MCF 10A (cell line): Measurements from ENCODE around the gene NID1. TPM values are rescaled to one million over a fixed set of nuclear protein-coding genes. Genes with fewer than 3 reads are reported as not detected.

Source experiments
- BruUV-seq: library from RNA; stranded (reverse); fragments of 400-500 nt; replicated peaks from 2 replicates; lab custom pipeline; 2021; lab: Mats Ljungman, UMichigan
- CTCF ChIA-PET: fragments of 300-600 bp; sonication (Branson Sonifier 250); formaldehyde crosslinking; extraction: SDS; loops from one replicate; lab custom pipeline; 2021; ENCODE audit warnings: antibody characterized with exemption, inconsistent platforms; lab: Yijun Ruan, JAX
- POLR2A ChIA-PET: fragments of 300-600, 350-650 bp; sonication (Branson Sonifier 250); formaldehyde crosslinking; extraction: SDS; loops from one replicate; lab custom pipeline; 2020; ENCODE audit warnings: antibody characterized with exemption, inconsistent platforms; lab: Yijun Ruan, JAX
- DNase-seq: peaks from one replicate; pipeline ENCODE4 v3.0.0-alpha.2; 2018; ENCODE audit not compliant: unreplicated experiment
- H3K27ac Mint-ChIP-seq: one replicate; pipeline ENCODE4 v1.8.0; 2022; ENCODE audit warnings: mild to moderate bottlenecking, low read depth, mixed read lengths; ENCODE audit not compliant: unreplicated experiment
- H3K27me3 Mint-ChIP-seq: one replicate; pipeline ENCODE4 v1.8.0; 2022; ENCODE audit warnings: mixed read lengths; ENCODE audit not compliant: insufficient read depth, unreplicated experiment
- H3K36me3 Mint-ChIP-seq: one replicate; pipeline ENCODE4 v1.8.0; 2022; ENCODE audit warnings: mild to moderate bottlenecking, moderate library complexity, mixed read lengths; ENCODE audit not compliant: insufficient read depth, unreplicated experiment
- H3K4me1 Mint-ChIP-seq: one replicate; pipeline ENCODE4 v1.8.0; 2022; ENCODE audit warnings: mixed read lengths; ENCODE audit not compliant: insufficient read depth, unreplicated experiment
- H3K4me3 Mint-ChIP-seq: one replicate; pipeline ENCODE4 v1.8.0; 2022; ENCODE audit warnings: mild to moderate bottlenecking, moderate library complexity, mixed read lengths; ENCODE audit not compliant: unreplicated experiment
- H3K9me3 Mint-ChIP-seq: one replicate; pipeline ENCODE4 v1.8.0; 2022; ENCODE audit warnings: mixed read lengths; ENCODE audit not compliant: unreplicated experiment
- intact Hi-C: fragments of 100-400 bp; cut with micrococcal nuclease; formaldehyde crosslinking; loops from 2 replicates; pipeline ENCODE4 v1.14.1; 2022
- total RNA-seq: library from RNA; stranded (reverse); gene quantifications from 2 replicates; pipeline ENCODE4 v1.2.3, GENCODE V29; 2022
- TF ChIP-seq, protein P1 (sequence below): fragments of 200-600 bp; IDR thresholded peaks from one replicate; pipeline ENCODE4 v1.8.0; 2022; ENCODE audit warnings: antibody characterized with exemption, mild to moderate bottlenecking; ENCODE audit not compliant: unreplicated experiment

The NID1 gene
- total RNA-seq, 1 experiment from 2014 or later, result 0.16 TPM

DNA sequence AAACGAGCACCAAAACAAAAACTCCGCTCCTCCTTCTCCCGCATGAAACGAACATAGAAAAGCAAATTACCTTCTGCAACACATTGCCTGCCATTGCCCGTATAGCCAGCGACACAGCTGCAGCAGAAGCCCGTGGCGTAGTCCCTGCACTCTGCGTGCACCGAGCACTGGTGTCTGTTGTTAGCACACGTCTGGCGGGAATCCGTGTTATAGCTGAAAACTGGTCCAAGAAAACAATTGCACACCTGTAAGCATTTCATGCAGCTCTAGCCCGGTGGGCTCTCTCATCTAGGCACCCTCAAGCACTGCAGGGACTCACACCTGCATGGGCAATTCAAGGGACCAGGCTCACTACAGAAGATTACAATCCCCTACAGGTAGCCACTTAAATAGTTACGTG lies 26.9 kb downstream of the NID1 start:
- Mint-ChIP-seq H3K27ac (no peak overlapping the region), H3K9me3 (peaks cover 8% of the 10 kb centered on the region), H3K4me3 (no peak overlapping the region), H3K4me1 (no peaks in the 10 kb centered on the region), H3K27me3 (no peaks in the 10 kb centered on the region), H3K36me3 (no peaks in the 10 kb centered on the region)
- TF ChIP-seq, protein P1, sequence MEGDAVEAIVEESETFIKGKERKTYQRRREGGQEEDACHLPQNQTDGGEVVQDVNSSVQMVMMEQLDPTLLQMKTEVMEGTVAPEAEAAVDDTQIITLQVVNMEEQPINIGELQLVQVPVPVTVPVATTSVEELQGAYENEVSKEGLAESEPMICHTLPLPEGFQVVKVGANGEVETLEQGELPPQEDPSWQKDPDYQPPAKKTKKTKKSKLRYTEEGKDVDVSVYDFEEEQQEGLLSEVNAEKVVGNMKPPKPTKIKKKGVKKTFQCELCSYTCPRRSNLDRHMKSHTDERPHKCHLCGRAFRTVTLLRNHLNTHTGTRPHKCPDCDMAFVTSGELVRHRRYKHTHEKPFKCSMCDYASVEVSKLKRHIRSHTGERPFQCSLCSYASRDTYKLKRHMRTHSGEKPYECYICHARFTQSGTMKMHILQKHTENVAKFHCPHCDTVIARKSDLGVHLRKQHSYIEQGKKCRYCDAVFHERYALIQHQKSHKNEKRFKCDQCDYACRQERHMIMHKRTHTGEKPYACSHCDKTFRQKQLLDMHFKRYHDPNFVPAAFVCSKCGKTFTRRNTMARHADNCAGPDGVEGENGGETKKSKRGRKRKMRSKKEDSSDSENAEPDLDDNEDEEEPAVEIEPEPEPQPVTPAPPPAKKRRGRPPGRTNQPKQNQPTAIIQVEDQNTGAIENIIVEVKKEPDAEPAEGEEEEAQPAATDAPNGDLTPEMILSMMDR, result no peak
- BruUV-seq, result no TSS peak
- ChIA-PET POLR2A (interaction anchor here (1.0 to 1.3 kb wide), 2 partner anchors 12 to 15 kb away, joined by 3 read pairs; no protein-coding TSS in a partner anchor), CTCF (interaction anchor here (0.7 to 1.0 kb wide), 2 partner anchors 13 to 255 kb away, joined by 3 to 6 read pairs; no protein-coding TSS in a partner anchor)
- no peak for DNase-seq
- intact Hi-C loops, result no loop called here

DNA sequence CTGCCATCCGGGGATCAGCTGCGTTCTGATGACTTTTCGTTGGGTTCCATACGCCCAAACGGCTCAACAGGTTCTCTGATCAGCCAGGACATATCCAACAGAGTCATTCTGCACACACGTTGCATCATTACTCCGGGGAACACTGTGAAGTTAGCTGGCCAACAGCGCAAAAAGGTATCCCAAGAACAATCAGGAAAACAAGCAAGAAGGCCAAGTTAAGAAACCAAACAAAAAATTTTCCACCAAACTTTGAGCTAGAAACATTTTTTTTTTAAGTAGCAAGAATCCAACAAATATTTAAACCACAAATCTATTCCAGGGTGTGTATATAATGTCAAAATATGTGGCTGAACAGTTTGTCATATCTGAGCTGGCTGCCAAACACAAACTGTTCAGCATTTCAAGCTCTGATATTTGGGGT lies 29.2 kb downstream of the NID1 start:
- POLR2A ChIA-PET, result interaction anchor here (0.6 to 1.0 kb wide), 3 partner anchors 11 to 19 kb away, joined by 3 read pairs; no protein-coding TSS in a partner anchor
- no peak overlapping the region for H3K4me3 Mint-ChIP-seq
- DNase-seq, result no peak
- CTCF ChIA-PET, result interaction anchor here (0.7 to 1.0 kb wide), 2 partner anchors 33 to 89 kb away, joined by 3 read pairs; no protein-coding TSS in a partner anchor
- intact Hi-C loops, result no loop called here
- no peaks in the 10 kb centered on the region for H3K36me3 Mint-ChIP-seq
- TF ChIP-seq, protein P1, result no peak
- no peak overlapping the region for H3K27ac Mint-ChIP-seq
- H3K4me1 Mint-ChIP-seq, result no peaks in the 10 kb centered on the region
- no TSS peak for BruUV-seq
- H3K27me3 Mint-ChIP-seq, result no peaks in the 10 kb centered on the region
- H3K9me3 Mint-ChIP-seq, result no peaks in the 10 kb centered on the region

DNA sequence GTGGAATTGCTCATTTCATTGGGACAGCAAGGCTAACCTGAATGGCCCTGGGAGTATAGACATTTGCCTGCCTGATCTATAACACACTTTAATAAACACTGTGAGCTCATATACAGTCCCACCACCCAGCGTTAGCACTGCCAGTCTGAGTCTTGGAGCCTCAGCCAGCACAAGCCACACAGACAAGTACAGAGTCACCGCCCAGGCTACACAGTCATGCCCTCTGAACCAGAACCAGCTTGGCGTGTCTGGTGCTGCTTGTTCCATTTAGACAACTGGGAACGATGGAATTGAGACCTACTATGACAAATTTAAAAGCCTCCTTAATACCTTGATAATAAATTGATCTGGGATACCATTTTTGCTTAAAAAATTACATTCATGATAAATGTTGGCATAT lies 31.6 kb downstream of the NID1 start:
- BruUV-seq, result no TSS peak
- POLR2A ChIA-PET, result no interaction called here
- intact Hi-C loops, result no loop called here

DNA sequence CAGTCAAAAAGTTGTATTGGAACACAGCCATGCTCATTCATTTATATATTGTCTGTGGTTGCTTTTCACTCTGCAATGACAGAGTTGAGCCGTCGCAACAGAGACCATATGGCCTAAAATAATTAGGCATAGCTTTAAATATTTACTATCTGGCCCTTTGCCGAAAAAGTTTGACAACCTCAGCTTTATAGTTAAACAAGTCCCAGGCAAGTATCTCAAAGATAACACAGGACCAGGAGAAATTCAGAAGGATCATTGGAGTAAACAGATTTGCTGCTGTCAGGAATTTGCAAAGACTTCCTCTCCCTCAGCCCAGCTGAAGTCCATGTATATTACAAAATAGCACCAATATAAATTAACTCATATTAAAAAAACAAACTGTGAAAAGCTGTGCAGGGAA lies 34.4 kb downstream of the NID1 start:
- Mint-ChIP-seq H3K4me3 (no peak overlapping the region), H3K36me3 (no peaks in the 10 kb centered on the region), H3K9me3 (no peaks in the 10 kb centered on the region), H3K4me1 (no peaks in the 10 kb centered on the region), H3K27ac (no peak overlapping the region), H3K27me3 (no peaks in the 10 kb centered on the region)
- ChIA-PET POLR2A (interaction anchor here (0.6 to 2.0 kb wide), 3 partner anchors 12 to 72 kb away, joined by 3 to 7 read pairs (median 6); no protein-coding TSS in a partner anchor), CTCF (interaction anchor here (0.9 to 1.5 kb wide), 3 partner anchors 9 to 247 kb away, joined by 3 to 4 read pairs (median 4); no protein-coding TSS in a partner anchor)
- no peak for DNase-seq
- no TSS peak for BruUV-seq
- intact Hi-C loops, result no loop called here
- TF ChIP-seq, protein P1, result no peak

More for the DNA sequence above, 31.6 kb downstream of the NID1 start:
- Mint-ChIP-seq H3K27ac (no peak overlapping the region), H3K27me3 (no peaks in the 10 kb centered on the region), H3K36me3 (no peaks in the 10 kb centered on the region), H3K4me1 (no peaks in the 10 kb centered on the region), H3K9me3 (no peaks in the 10 kb centered on the region), H3K4me3 (no peak overlapping the region)
- TF ChIP-seq, protein P1, result no peak
- no peak for DNase-seq
- CTCF ChIA-PET, result no interaction called here
